SK-N-MC (cell line): ENCODE data around the gene LDAH.

Experiments
- EZH2 ChIP-seq: fragments of 200-600 bp; sonication (generic); IDR thresholded peaks from one replicate; pipeline ENCODE4 v1.6.1; 2017; ENCODE audit warnings: antibody characterized with exemption
- POLR2AphosphoS5 ChIP-seq: IDR thresholded peaks from 2 replicates; pipeline ENCODE4 v1.6.1; 2012; ENCODE audit warnings: mild to moderate bottlenecking, low read depth, low read length, borderline replicate concordance

GRCh38 chr2:20654535-20654813, 168.4 kb downstream of the LDAH start:
- TF ChIP-seq EZH2, result no peak
- no peak for TF ChIP-seq POLR2AphosphoS5
